Measurements from ENCODE around the gene SYNDIG1. TPM values are rescaled to one million over a fixed set of nuclear protein-coding genes. Genes with fewer than 3 reads are reported as not detected.

SYNDIG1 gene
- total RNA-seq, 2 experiments from 2014 or later: not detected

DNA sequence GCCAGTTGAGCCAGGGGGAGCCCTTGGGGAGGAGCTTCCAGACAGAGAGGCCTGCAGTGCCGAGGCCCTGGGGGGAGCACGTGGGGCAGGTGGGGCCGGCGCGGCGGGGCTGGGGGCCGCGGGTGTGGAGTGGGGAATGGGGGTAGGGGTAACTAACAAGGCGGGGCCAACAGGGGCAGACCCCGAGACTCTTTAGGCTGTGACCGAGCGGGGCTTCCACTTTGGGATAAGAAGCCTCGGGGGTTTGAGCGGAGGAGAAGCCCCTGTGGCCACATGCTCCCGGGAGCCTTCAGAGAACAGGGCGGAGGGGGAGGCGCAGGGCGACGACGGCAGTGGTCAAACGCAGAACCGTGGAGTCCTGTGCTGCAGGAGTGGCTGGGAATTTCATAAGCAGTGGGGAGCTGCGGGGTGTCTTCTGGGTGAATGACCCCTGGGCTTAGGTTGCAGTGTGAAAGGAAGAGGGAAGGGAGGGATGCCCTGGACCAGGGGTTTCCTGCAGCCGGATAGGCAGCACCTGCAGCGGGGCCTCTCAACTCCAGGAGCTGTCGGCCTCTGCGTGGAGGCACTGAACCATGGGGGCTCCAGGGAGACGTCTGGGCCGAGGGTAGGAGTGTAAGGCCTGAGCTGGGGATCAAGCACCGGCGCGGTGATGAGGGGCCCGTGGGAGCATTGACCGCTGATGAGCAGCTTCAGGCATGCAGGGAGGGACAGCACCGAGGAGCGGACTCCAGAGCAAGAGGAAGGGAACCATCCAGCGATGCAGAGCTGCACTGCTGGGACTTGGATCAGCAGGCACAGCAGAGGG is 121.0 kb downstream of the SYNDIG1 start:
- no peak overlapping the region for H3K4me3 Mint-ChIP-seq
- H3K36me3 Mint-ChIP-seq (ENCODE audit: low read depth): no peaks in the 10 kb centered on the region
- H3K9me3 Mint-ChIP-seq (ENCODE audit: insufficient read depth): no peaks in the 10 kb centered on the region
- H3K27ac Mint-ChIP-seq: no peak overlapping the region
- CTCF ChIA-PET: no interaction called here
- no peak for ATAC-seq
- POLR2A ChIA-PET: no interaction called here
- DNase-seq: no peak
- no peaks in the 10 kb centered on the region for H3K27me3 Mint-ChIP-seq (ENCODE audit: low read depth)
- no peaks in the 10 kb centered on the region for H3K4me1 Mint-ChIP-seq (ENCODE audit: low read depth)

DNA sequence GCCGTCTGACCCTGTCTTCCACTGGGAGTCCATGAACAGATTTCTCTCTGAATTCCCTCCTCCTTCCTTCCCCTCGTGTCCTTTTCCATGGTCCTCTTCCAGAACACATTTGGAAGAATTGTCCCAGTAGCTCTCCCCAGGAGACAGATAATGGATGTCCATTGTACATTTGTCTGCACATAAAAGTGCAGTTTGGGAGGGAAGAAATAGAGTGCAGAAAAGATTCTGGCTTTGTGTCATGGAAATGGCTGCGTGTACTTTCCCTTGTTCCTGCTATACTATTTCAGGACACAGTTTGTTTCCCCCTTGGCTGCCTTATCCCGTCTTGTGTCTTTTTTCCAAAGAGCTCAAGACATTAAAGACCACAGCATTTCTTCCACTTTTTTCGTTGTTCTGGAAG is 127.6 kb downstream of the SYNDIG1 start:
- H3K27me3 Mint-ChIP-seq (ENCODE audit: low read depth): peaks cover 3% of the 10 kb centered on the region
- POLR2A ChIA-PET: no interaction called here

DNA sequence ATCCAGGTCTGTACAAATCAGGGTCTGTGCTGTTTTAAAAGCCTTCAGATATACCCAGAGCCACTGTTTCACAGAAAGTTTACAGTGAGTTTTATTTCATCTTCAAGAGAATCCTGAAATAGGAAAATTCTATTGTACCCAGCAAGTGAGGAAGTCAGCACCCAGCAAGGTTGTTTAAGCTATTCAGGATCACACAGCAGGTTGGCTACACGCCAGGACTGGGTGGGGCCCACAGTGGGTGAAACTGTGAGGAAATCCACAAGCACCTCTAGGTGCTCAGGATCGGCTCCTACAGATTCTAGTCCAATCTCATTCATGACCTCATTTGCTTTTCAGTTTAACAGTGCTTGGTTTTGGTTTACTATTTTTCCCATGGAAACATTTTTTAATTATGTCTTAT is 128.9 kb downstream of the SYNDIG1 start:
- no peak overlapping the region for H3K27ac Mint-ChIP-seq
- peaks cover 3% of the 10 kb centered on the region for H3K27me3 Mint-ChIP-seq (ENCODE audit: low read depth)
- ChIA-PET POLR2A (no interaction called here), CTCF (no interaction called here)
- ATAC-seq: no peak
- no peak overlapping the region for H3K4me3 Mint-ChIP-seq
- no peaks in the 10 kb centered on the region for H3K4me1 Mint-ChIP-seq (ENCODE audit: low read depth)
- H3K36me3 Mint-ChIP-seq (ENCODE audit: low read depth): no peaks in the 10 kb centered on the region
- H3K9me3 Mint-ChIP-seq (ENCODE audit: insufficient read depth): peaks cover 4% of the 10 kb centered on the region
- DNase-seq: no peak

More for the DNA sequence above, 127.6 kb downstream of the SYNDIG1 start:
- H3K4me3 Mint-ChIP-seq: no peak overlapping the region
- peaks cover 4% of the 10 kb centered on the region for H3K9me3 Mint-ChIP-seq (ENCODE audit: insufficient read depth)
- H3K4me1 Mint-ChIP-seq (ENCODE audit: low read depth): no peaks in the 10 kb centered on the region
- CTCF ChIA-PET: no interaction called here
- ATAC-seq: no peak
- no peaks in the 10 kb centered on the region for H3K36me3 Mint-ChIP-seq (ENCODE audit: low read depth)
- no peak overlapping the region for H3K27ac Mint-ChIP-seq
- no peak for DNase-seq

DNA sequence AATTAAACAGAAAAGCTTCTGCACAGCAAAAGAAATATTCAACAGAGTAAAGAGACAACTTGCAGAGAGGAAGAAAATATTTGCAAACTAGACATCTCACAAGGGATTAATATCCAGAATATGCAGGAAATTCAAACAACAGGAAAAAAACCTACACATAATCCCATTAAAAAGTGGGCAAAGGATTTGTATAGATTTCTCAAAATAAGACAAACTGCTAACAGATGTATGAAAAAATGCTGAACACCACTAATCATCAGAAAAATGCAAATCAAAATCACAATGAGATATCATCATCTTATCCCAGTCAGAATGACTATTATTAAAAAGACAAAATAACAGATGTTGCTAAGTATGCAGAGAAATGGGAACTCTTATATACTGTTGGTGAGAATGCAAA is 129.6 kb downstream of the SYNDIG1 start:
- no peak for DNase-seq
- no peak for ATAC-seq
- CTCF ChIA-PET: no interaction called here
- Mint-ChIP-seq H3K36me3 (ENCODE audit: low read depth) (no peaks in the 10 kb centered on the region), H3K4me3 (no peak overlapping the region), H3K4me1 (ENCODE audit: low read depth) (no peaks in the 10 kb centered on the region), H3K27ac (no peak overlapping the region), H3K9me3 (ENCODE audit: insufficient read depth) (peaks cover 4% of the 10 kb centered on the region), H3K27me3 (ENCODE audit: low read depth) (peaks cover 3% of the 10 kb centered on the region)
- POLR2A ChIA-PET: no interaction called here

DNA sequence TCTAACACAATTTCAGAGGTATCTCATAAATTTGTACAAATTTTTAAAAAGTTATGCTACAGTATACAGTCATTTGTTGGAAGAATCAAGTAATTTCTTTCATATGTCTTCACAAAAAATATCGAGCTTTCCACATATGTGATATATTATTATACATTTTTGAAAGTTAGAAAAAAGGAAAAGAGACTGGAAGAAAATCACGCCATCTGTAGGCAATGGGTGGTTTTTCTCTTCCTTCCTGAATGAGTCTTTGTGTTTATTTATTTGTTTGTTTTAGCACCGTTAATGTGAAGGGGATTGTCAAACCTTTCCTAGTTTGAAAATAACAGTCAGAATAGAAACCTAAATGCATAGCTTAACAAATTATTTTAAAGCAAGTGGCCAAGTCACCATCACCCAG is 130.6 kb downstream of the SYNDIG1 start:
- CTCF ChIA-PET: no interaction called here
- no peak overlapping the region for H3K27ac Mint-ChIP-seq
- POLR2A ChIA-PET: no interaction called here

DNA sequence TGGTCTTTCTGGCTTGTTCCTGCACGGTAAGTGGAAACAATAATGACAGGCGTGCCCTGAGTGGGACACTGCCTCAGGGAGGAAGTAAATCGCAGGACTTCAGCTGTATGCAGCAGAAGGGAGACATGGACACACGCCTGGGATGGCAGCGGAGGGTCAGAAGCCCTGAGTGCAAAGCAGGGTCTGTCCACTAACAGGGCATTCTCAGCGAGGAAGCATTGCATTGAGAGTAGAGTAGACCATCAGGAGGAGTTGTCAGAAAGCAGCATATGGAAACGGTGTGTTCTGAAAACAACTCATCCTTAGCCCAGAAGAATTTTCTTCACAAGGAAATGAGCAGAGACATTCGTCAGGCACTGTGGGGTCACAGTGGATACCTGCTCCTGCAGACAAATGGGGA is 134.0 kb downstream of the SYNDIG1 start:
- Mint-ChIP-seq H3K9me3 (ENCODE audit: insufficient read depth) (peaks cover 4% of the 10 kb centered on the region), H3K4me1 (ENCODE audit: low read depth) (no peaks in the 10 kb centered on the region), H3K27me3 (ENCODE audit: low read depth) (no peaks in the 10 kb centered on the region), H3K27ac (no peak overlapping the region), H3K4me3 (no peak overlapping the region), H3K36me3 (ENCODE audit: low read depth) (no peaks in the 10 kb centered on the region)
- no peak for DNase-seq
- ATAC-seq: no peak
- ChIA-PET POLR2A (no interaction called here), CTCF (no interaction called here)

More for the DNA sequence above, 130.6 kb downstream of the SYNDIG1 start:
- Mint-ChIP-seq H3K27me3 (ENCODE audit: low read depth) (peaks cover 3% of the 10 kb centered on the region), H3K9me3 (ENCODE audit: insufficient read depth) (peaks cover 4% of the 10 kb centered on the region), H3K4me1 (ENCODE audit: low read depth) (no peaks in the 10 kb centered on the region), H3K4me3 (no peak overlapping the region), H3K36me3 (ENCODE audit: low read depth) (no peaks in the 10 kb centered on the region)
- DNase-seq (no peak), ATAC-seq (no peak)

DNA sequence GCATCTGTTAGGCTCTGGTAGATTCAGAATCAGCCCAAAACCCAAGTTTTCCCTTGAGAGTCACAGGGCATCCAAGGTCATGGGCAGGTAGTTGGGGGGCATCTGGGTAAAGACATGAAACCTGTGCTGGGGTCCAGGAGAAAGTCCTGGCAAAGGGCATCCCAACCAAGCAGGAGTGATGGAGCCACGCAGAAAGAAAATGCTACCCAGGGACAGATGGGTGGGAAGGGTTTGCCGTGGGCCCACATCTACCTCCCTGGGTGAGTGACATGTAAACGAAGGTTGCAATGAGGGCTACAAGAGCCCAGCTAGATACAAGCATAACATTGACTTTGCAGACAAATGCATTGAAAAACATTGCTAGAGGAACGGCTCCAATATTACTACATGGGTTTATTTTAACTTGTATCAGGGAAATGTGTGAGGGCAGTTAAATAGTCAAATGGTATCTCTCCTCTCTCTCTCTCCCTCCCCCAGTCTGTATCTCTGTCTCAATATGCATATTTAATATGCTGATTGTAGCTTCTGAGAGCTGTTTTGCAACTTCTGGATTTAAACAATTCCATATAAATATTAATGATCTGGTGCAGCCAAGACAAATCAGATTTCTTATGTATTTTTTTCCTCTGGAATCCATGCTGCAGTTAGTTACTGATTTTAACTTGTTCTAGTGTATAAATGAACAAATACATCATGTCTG is 135.7 kb downstream of the SYNDIG1 start:
- ATAC-seq (no peak), DNase-seq (no peak)
- CTCF ChIA-PET: no interaction called here
- Mint-ChIP-seq H3K4me1 (ENCODE audit: low read depth) (no peaks in the 10 kb centered on the region), H3K4me3 (no peak overlapping the region), H3K27ac (no peak overlapping the region), H3K36me3 (ENCODE audit: low read depth) (no peaks in the 10 kb centered on the region), H3K27me3 (ENCODE audit: low read depth) (no peaks in the 10 kb centered on the region), H3K9me3 (ENCODE audit: insufficient read depth) (peaks cover 4% of the 10 kb centered on the region)
- POLR2A ChIA-PET: no interaction called here

DNA sequence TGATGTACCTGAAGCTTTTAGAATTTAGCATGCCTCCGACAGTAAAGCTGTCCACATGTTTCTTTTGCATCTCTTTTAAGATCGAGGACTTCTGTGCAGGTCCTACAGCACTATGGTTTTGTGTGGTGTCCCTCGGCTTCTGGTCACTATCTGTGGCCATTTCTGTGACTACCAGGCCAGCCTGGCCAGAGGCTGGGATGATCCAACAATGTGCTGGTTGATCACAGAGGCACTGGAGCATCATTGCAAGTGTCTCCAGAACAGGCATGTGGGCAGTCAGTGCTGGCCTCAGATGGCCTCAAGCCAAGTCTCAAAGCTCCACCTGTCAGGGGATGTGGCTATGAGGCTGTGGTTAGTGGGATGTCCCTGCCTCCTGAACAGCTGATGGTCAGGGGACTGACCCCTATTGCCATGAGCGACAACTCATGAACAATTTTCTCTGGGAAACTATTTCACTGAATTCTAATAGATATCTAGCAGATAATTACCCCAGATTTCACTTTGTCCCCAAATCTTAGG is 136.6 kb downstream of the SYNDIG1 start:
- H3K9me3 Mint-ChIP-seq (ENCODE audit: insufficient read depth): peaks cover 3% of the 10 kb centered on the region
- no peak for DNase-seq
- no peaks in the 10 kb centered on the region for H3K27me3 Mint-ChIP-seq (ENCODE audit: low read depth)
- no peak for ATAC-seq
- CTCF ChIA-PET: no interaction called here
- no peaks in the 10 kb centered on the region for H3K36me3 Mint-ChIP-seq (ENCODE audit: low read depth)
- no peak overlapping the region for H3K27ac Mint-ChIP-seq
- H3K4me3 Mint-ChIP-seq: no peak overlapping the region
- H3K4me1 Mint-ChIP-seq (ENCODE audit: low read depth): no peaks in the 10 kb centered on the region
- POLR2A ChIA-PET: no interaction called here

DNA sequence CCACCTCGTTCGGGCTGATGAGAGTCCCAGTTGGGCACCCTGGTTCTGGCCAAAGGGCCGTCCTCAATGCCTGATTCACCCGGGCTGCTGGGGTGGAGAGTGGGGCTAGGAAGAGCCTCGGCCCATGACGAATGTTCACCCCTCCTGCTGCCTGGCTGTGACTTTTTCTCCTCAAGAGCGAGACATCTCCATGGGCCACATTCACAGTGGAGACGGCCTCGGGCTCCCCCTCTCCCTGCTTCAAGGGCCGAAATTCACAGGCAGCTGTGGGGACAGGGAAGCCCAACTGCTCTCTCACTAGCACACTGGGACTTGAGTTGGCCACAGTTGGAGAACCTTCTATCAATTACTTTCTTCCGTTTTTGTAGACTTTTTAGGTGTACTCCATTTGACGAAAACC is 138.0 kb downstream of the SYNDIG1 start:
- H3K4me3 Mint-ChIP-seq: no peak overlapping the region
- no peaks in the 10 kb centered on the region for H3K27me3 Mint-ChIP-seq (ENCODE audit: low read depth)
- H3K4me1 Mint-ChIP-seq (ENCODE audit: low read depth): no peaks in the 10 kb centered on the region
- ChIA-PET POLR2A (no interaction called here), CTCF (no interaction called here)
- no peaks in the 10 kb centered on the region for H3K36me3 Mint-ChIP-seq (ENCODE audit: low read depth)
- H3K27ac Mint-ChIP-seq: no peak overlapping the region
- no peak for ATAC-seq
- DNase-seq: no peak
- H3K9me3 Mint-ChIP-seq (ENCODE audit: insufficient read depth): no peaks in the 10 kb centered on the region

DNA sequence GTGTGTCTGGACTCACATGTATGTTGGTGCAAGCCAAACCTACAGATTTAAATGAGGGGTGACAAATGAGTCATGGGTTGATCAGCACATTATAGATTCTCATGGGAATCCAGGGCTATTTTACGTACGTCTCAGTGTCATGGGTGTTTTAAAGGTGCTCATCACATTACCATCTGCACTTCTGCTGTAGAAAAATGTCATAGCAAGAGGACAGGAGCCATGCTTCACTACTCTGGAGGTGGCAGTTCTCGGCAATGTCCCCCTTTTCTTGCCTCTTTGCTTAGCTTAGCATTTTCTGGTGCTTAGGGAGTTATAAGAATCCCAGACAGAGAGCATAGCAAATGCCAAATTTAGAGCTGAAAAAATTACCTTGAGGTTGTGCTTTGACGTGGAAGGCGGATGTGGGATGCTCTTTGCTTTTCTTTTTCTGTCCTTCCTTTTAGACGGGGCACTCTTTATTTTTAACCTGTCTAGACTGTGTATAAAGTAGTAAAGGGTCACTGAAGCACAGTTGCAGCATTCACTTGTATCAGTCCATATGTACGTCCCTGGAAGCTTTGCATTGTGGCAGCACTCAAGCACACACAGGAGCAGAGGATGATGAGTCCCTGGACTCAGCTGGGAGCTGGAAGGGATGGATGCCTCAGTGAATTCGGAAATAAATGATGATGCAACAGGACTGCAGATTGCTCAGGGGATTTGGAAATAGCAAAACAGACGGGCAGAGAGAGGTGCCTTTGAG is 139.7 kb downstream of the SYNDIG1 start:
- H3K4me3 Mint-ChIP-seq: no peak overlapping the region
- ChIA-PET POLR2A (no interaction called here), CTCF (interaction anchor here (0.8 kb wide), 1 partner anchor 672 kb away, joined by 3 read pairs; no protein-coding TSS in a partner anchor)
- H3K27me3 Mint-ChIP-seq (ENCODE audit: low read depth): no peaks in the 10 kb centered on the region
- H3K4me1 Mint-ChIP-seq (ENCODE audit: low read depth): no peaks in the 10 kb centered on the region
- H3K27ac Mint-ChIP-seq: no peak overlapping the region
- H3K36me3 Mint-ChIP-seq (ENCODE audit: low read depth): no peaks in the 10 kb centered on the region
- ATAC-seq (no peak), DNase-seq (no peak)
- no peaks in the 10 kb centered on the region for H3K9me3 Mint-ChIP-seq (ENCODE audit: insufficient read depth)

DNA sequence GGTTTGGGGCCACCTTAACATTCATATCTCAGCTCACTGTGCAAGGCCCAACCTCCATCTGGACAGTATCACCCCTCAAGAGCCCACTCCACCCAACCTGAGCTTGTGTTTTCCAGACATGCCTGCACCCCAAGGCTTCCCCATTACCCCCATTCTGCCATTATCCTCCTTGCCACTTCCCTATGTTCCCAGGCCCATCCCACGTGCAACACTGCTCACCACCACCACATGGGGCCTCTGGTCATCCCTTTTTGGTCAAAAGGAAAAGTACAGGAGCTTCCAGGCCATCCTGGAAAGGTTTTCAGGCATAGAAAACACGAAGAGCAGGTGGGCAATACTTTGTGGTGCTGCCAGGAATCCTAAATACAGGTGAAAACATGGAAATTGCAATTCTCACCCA is 140.3 kb downstream of the SYNDIG1 start:
- H3K36me3 Mint-ChIP-seq (ENCODE audit: low read depth): no peaks in the 10 kb centered on the region

More for the DNA sequence above, 140.3 kb downstream of the SYNDIG1 start:
- ChIA-PET CTCF (interaction anchor here (0.8 kb wide), 1 partner anchor 672 kb away, joined by 3 read pairs; no protein-coding TSS in a partner anchor), POLR2A (no interaction called here)
- no peak for DNase-seq
- no peaks in the 10 kb centered on the region for H3K4me1 Mint-ChIP-seq (ENCODE audit: low read depth)
- no peak overlapping the region for H3K4me3 Mint-ChIP-seq
- no peaks in the 10 kb centered on the region for H3K9me3 Mint-ChIP-seq (ENCODE audit: insufficient read depth)
- H3K27me3 Mint-ChIP-seq (ENCODE audit: low read depth): no peaks in the 10 kb centered on the region
- no peak overlapping the region for H3K27ac Mint-ChIP-seq
- ATAC-seq: no peak
